ENCODE measurements around the gene ZCCHC24.

Gene ZCCHC24

DNA sequence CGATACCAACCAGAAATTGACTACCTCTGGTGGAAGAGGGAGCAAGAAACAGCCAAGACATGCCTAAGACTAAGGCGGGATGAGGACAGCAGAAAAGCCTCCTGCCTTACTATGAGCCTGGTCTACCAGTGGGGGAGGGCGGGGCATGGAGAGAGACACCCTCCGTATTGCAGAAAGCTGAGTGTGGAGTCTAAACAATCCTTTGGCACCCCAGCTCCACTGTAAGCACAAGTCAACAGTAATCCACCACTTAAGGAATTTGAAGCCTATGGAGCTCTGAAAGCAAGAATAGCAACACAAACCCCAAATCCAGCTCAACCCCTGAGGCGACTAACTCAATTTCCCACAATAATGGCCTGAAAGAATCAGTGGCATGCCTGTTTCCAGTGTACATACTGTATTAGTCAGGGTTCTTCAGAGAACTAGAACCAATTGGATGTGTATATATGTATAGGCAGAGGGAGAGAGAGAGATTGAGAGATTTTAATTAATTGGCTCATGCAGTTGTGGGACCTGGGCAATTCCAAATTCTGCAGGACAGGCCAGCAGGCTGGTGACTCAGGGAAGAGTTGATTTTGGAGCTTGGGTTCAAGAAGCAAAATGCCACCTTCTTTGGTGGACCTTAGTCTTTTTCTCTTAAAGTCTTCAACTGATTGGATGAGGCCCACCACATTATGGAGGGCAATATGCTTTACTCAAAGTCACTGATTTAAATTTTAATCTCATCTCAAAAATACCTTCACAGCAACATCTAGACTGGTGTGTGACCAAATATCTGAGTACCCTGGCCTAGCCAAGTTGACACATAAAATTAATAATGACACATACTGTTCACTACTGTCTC lies 84.7 kb downstream of the ZCCHC24 start:
- no peak for DNase-seq (ENCODE audit: low spot score)

- no peak for DNase-seq (ENCODE audit: low spot score)
These were observed 85.5 kb downstream of the ZCCHC24 start for GRCh38 chr10:79359816-79360498.

DNA sequence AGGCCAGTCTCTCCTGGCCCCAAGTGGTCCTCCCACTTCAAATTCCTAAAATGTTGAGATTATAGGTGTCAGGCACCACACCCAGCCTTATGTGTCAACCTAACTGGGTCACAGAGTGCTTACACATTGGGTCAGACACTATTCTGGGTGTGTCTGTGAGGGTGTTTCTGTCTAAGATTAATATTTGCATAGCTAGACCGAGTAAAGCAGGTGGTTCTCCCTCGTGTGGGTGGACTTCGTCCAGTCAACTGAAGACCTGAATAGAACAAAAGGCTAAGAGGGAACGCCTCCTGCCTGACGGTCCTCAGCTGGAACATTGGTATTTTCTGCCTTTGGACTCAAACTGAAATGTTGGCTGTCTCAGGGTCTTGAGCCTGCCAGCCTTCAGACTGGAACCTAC lies 86.6 kb downstream of the ZCCHC24 start:
- no peak for DNase-seq (ENCODE audit: low spot score)

- DNase-seq (ENCODE audit: low spot score): no peak
These were observed 88.2 kb downstream of the ZCCHC24 start for GRCh38 chr10:79357180-79357579.

- DNase-seq (ENCODE audit: low spot score): no peak
These were observed 89.3 kb downstream of the ZCCHC24 start for GRCh38 chr10:79356104-79356503.

- no peak for DNase-seq (ENCODE audit: low spot score)
These were observed 89.9 kb downstream of the ZCCHC24 start for GRCh38 chr10:79355420-79356017.

DNA sequence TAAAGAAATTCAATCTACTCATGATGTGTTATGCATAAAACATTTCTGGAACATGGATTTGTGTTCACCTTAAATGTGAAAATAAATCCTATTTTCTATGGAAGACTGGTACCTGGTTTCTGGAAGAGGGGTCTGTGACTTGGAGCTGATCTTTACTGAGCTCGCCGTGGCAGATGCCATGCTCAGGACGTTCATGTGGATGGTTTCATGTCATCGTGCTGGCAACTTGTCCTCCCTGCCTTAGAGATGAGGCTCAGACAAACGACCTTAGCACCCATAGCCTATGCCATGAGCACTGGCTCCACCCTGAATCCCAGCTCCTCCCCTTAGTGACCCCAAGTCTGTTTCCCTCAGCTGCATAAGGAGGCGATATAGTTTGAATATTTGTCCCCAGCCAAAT lies 90.8 kb downstream of the ZCCHC24 start:
- DNase-seq (ENCODE audit: low spot score): no peak

DNA sequence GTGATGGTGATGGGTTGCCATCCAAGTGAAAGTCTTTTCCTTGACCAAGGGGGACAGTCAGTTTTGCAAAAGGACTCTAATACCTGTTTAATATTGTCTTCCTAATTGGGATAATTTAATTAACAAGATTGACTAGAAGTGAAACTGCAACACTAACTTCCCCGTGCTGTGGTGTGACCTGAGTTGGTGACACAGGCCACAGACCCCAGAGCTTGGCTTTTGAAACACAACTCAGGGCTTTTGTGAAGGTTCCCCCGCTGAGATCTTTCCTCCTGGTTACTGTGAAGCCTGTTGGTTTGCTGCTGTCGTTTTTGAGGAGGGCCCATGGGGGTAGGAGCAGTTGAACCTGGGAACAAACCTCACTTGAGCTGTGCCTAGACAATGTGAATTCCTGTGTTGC lies 91.3 kb downstream of the ZCCHC24 start:
- no peak for DNase-seq (ENCODE audit: low spot score)

- DNase-seq (ENCODE audit: low spot score): no peak
These were observed 91.7 kb downstream of the ZCCHC24 start for GRCh38 chr10:79353726-79354125.

GRCh38 chr10:79353000-79353406 lies 92.4 kb downstream of the ZCCHC24 start:
- no peak for DNase-seq (ENCODE audit: low spot score)

DNA sequence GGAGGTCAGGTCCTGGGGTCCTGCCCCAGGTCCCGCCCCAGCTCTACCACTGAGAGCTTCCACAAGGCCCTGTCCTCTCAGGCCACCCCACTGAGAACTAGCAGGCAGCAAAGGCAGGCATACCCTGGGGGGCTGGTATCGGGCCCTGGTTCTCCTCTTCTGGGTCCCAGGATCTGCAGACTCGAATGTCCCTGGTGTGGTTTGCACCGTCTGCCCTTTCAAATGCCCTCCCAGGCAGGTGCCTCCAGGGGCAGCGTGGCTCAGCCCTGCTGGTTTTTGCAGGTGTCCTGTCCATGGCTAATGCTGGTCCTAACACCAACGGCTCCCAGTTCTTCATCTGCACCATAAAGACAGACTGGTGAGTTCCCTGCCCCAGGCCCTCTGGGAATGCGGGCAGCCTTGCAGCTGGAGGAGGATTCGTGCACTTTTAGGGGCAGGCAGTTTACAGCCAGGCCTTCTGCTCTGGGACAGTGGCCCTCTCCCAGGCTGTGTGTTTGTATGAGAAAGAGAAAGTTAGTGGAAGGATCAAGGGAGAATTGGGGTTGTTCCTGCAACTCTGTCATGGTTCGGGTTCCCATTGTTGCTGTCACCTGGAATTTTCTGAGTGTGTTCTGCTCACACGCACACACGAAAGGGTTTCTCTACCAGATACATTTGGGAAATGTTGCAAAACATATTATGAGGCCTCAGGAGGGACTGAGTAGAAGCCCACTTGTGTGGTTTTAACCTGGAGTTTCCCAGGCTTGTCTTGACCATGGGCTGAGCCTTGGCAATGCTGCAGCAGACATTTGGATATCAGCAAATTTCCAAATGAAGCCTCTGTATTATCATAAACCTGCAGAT lies 93.2 kb downstream of the ZCCHC24 start:
- DNase-seq (ENCODE audit: low spot score): no peak

DNA sequence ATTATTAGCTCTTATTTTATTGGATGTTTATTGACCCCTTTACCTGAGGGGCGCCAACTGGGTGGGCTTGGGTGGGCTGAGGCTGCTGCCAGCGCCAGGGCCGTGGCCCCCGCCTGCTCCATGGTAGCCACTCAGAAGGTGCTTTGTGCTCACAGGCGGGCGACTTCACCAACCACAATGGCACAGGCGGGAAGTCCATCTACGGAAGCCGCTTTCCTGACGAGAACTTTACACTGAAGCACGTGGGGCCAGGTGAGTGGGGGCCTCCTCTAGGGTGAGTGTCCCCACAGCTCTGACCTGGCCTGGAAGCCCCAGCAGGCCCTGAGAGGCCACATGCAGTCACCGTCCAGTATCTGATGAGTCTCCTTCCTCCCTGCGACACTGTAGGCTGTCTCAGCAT lies 94.1 kb downstream of the ZCCHC24 start:
- DNase-seq (ENCODE audit: low spot score): no peak

GRCh38 chr10:79350407-79351154 lies 94.8 kb downstream of the ZCCHC24 start:
- DNase-seq (ENCODE audit: low spot score): no peak

DNA sequence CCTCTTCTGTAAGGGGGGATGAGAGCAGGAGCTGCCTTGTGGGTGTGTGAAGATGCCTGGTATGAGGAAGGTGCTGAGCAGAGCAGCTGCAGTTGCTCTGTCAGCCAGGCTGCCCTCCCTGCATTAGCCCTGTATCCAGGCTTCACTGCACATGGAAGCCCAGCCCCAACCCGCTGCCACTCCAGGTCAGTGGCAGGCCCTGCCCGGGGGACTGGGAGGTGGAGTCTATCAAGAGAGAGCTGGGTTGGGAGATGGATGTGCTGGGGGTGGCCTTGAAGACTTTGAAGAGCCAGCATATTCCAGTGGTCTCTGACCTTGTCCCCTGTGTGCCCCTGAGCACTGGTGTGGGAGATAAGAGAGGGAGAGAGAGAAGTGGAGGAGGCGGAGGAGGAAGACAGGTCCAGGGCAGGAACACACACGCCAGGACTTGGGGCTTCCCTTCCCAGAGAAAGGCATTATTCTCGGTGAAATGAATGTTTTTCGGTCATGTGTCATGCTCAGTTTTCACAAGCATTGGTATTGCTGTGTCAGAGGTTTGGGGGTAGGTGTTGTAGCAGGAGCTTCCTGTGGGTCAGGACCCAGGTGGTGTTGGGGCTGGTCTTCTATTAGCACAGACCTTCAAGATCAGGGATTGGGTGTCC lies 95.5 kb downstream of the ZCCHC24 start:
- DNase-seq (ENCODE audit: low spot score): no peak

DNA sequence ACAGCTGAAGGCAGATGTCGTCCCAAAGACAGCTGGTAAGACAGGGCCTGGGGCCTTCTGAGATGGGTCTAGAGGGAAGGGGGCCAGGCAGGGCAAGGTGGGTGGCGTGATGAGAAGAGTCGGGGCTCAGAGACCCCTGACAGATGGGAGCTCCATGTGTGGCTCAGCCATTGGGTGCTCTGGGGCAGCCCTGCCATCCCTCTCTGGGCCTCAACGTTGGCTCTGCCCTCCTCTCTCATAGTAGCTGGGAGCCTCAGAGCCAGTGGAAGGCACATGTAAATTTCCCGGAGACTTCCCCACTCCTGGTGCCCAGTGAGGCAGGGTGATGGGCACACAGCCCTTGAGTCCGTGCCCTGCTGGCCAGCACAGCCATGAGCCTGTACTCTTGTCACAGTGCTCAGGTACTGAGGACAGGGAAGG lies 96.3 kb downstream of the ZCCHC24 start:
- DNase-seq (ENCODE audit: low spot score): no peak

GRCh38 chr10:79348640-79348988 lies 96.8 kb downstream of the ZCCHC24 start:
- DNase-seq (ENCODE audit: low spot score): no peak

DNA sequence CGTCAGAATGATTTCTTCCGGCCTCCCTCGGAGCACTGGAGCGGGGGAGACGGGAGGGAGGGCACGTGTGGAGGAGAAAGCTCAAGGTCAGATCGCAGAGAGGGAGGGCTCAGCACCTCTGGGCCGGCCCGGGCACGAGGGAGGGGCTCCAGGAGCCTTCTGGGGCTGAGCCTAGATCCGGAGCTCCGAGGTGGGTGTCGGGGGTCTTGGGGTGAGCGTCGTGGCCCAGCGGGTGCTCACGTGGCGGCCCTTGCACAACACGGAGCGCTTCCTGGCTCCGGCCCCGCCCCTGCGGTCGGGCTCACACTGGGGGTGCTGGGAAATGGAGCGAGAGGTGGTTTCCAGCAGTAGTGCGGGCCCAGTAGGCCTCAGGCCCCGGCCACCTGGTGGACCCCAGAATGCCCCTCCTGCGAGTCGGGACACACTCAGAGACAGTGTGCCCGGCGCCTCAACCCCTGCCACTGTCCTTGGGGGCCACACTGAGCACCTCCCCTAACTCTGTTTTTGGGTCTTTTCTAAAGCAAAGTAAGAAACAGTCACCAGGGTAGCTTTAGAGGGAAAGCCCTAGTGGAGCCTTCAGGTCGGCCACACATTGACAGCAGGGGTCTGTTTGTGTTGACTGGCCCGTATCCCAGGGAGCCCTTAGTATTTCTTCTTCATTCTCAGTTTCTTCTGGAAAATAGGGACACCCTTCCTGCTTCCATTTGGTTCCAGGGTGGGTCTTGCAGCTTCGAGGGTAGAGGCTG lies 97.4 kb downstream of the ZCCHC24 start:
- peak; percentile 36 for DNase-seq (ENCODE audit: low spot score)

DNA sequence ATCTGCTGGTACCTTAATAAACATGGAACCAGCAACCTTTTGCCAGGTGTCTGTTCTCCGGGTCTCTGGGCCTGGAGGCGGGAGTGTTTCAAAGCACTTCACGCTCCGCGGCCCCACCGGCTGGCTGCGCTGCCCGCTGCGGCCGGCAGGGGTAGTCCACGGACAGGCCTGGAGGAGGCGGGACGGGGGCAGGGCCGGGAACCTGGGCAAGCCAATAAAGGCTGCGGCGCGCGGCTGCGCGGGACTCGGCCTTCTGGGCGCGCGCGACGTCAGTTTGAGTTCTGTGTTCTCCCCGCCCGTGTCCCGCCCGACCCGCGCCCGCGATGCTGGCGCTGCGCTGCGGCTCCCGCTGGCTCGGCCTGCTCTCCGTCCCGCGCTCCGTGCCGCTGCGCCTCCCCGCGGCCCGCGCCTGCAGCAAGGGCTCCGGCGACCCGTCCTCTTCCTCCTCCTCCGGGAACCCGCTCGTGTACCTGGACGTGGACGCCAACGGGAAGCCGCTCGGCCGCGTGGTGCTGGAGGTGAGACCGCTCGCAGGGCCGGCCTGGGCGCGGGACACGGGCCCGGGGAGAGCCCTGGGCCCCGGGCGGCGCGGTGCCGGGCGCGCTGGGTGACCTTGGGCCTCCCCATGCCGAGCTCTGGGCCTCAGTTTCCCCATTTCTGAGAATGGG lies 98.1 kb downstream of the ZCCHC24 start, which contains the start of gene PPIF:
Gene PPIF (plus strand): TSS at position 244 of the 668 bp plus-strand sequence. CDS start 80 bp downstream, at position 324.
- peak; percentile 73 for DNase-seq (ENCODE audit: low spot score)

DNA sequence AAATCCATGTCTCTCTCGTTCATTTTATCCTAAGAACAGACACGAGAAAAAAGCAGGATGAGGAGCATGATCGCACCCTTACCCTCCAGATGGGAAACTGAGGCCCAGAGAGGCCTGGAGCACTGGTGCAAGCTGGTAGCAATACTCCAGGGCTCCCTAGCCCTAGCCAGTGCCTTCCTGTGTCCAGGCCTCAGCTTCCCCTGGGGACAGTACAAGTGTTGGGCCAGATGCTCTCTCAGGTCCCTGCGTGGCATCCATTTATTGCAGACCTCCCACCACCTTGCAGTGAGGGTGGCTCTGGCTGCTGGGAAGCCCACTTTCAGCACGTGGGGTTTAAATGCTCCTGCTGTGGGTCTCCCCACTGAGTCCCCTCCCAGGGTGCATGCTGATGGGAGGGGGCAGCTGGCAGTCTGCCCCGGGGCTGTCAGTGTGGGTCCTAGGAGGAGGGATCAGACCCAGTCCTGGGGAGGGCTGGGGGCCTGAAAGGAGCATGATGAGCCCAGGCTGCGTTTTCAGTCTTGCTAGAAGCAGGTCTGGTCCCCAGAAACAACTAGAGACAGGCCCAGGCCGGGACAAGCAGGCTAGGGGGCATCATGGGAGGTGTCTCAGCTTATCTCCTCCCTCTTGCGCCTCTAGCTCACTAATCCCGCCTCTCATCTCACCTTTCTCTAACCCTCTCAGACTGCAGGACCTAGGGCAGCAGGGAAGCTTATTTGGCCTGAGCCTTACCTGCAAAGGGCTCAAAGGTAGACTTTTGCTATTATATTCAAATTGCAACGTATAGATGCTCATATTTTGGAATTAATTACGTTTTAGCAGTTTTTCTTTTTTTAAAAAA lies 98.8 kb downstream of the ZCCHC24 start:
- DNase-seq (ENCODE audit: low spot score): no peak
